ENCODE data around the gene MOV10. TPM values are rescaled to one million over a fixed set of nuclear protein-coding genes. Genes with fewer than 3 reads are reported as not detected.
A peak's percentile ranks its signal among the peaks of the same experiment; 100 is the strongest.

MOV10 gene
- total and polyA plus RNA-seq, 2 of the 8 experiments (the other 6 are each of a cell fraction or from before 2014, with no cell fraction given) = 57.3 to 109 TPM

DNA sequence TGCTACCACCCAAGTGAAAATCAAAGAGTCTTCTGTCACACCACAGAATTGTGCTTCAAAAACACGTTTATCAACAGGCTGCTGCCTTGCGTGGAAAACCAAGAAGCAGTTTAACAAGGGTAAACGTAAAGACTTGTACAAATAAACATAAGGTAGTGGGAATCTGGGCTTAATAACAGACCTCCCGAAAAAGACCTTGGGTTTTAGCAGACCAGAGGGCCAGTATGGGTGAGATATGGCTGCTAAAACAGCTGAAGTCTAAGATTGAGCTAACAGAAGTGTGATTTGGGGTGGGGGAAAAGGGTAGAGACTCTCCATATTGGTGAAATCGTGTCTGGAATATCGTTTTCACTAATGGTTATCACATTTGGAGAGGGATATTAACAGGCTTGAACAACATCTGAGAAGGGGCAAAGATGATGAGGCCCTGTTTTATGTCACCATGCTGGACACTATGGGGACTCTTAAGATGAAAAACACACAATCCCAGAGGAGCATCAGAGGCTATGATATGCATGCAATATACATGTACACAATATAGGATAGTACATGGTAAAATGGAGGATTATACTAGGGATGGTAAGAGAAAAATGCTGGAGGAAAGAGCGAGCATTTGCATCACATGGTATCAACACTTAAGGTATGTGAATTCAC, 1.4 kb downstream of the MOV10 start:
- Histone ChIP-seq H2BK15ac (ENCODE audit: low read length) (0 out of 2 replicates have a peak overlapping the region, but pooled peaks have one; percentile 63), H2BK12ac (ENCODE audit: low read depth, low read length) (0 out of 2 replicates have a peak overlapping the region, but pooled peaks have one; percentile 51), H3K56ac (replicated peaks; ENCODE audit: insufficient read length, low read depth, low read length) (no peak overlapping the region), H3K18ac (ENCODE audit: extremely low read depth, low read length) (peak overlapping the region; percentile 41), H3K4me3 (ENCODE audit: extremely low read depth in 1 of 4, insufficient read depth in 2 of 4, low read depth in 3 of 4, low read length in 4 of 4) (peak overlapping the region; percentile 85 to 92 (median 90)), H3K14ac (ENCODE audit: insufficient read length) (no peak overlapping the region), H3K27me3 (replicated peaks in 1 of 4; ENCODE audit: control insufficient read depth in 3 of 4, extremely low read depth in 1 of 4, insufficient read depth in 3 of 4, low read length in 3 of 4) (peaks cover 0 to 2% (median 0%) of the 10 kb centered on the region in 4 experiments; a peak in 2 of 7 replicates), H3K23ac (ENCODE audit: insufficient read length) (no peak overlapping the region), H3K4me1 (replicated peaks in 1 of 4; ENCODE audit: control insufficient read depth in 3 of 4, insufficient read depth in 4 of 4, low read length in 3 of 4) (peaks cover 2 to 14% (median 10%) of the 10 kb centered on the region in 4 experiments; a peak in 5 of 7 replicates), H2BK120ac (replicated peaks; ENCODE audit: low read depth, low read length) (no peak overlapping the region), H3K4me2 (ENCODE audit: insufficient read depth in 1 of 2, low read depth in 2 of 2, low read length in 2 of 2) (peak overlapping the region; percentile 74 to 92), H2BK5ac (ENCODE audit: low read depth, low read length) (no peak overlapping the region), H3K27ac (ENCODE audit: low read depth, low read length) (no peak overlapping the region), H3K4ac (replicated peaks; ENCODE audit: insufficient read length, low read depth, low read length) (no peak overlapping the region), H3K36me3 (ENCODE audit: control insufficient read depth in 2 of 4, insufficient read depth in 4 of 4, low read length in 3 of 4) (peaks cover 0 to 4% (median 0%) of the 10 kb centered on the region in 4 experiments; a peak in 1 of 8 replicates), H4K20me1 (replicated peaks in 1 of 2; ENCODE audit: control insufficient read depth in 1 of 2, insufficient read depth in 2 of 2, low read length in 2 of 2) (peaks cover 0 to 5% of the 10 kb centered on the region in 2 experiments), H3K9ac (replicated peaks in 1 of 4; ENCODE audit: extremely low read depth in 1 of 4, low read depth in 3 of 4, low read length in 3 of 4) (peak overlapping the region; percentile 71 to 94 (median 86)), H4K91ac (replicated peaks; ENCODE audit: insufficient read length, low read length) (peak overlapping the region; percentile 25), H3K9me3 (ENCODE audit: insufficient read depth in 2 of 2, low read depth in 1 of 2, low read length in 1 of 2) (no peaks in the 10 kb centered on the region), H2BK20ac (ENCODE audit: low read length) (peak overlapping the region; percentile 10; the same call in 1 of the 2 replicates), H3K79me1 (ENCODE audit: low read depth, low read length) (no peaks in the 10 kb centered on the region), H4K5ac (ENCODE audit: insufficient read length, low read depth, low read length) (peak overlapping the region; percentile 58), H2AFZ (ENCODE audit: low read length) (0 out of 2 replicates have a peak overlapping the region, but pooled peaks have one; percentile 48), H4K8ac (ENCODE audit: extremely low read depth, insufficient read depth, low read length) (peak overlapping the region; percentile 66; the same call in 1 of the 2 replicates), H3K23me2 (ENCODE audit: low read depth, low read length) (peaks cover 10% of the 10 kb centered on the region; the same call in 1 of the 2 replicates), H3K79me2 (ENCODE audit: control insufficient read depth in 1 of 2, insufficient read depth in 2 of 2, low read length in 2 of 2) (peaks cover 0 to 35% of the 10 kb centered on the region in 2 experiments; a peak in 3 of 4 replicates), H2AK5ac (ENCODE audit: low read depth, low read length) (peak overlapping the region; percentile 92; the same call in 1 of the 2 replicates)
- FAIRE-seq (no peak), DNase-seq (ENCODE audit: low read depth in 1 of 2, low spot score in 2 of 2) (no peak)
- CTCF ChIA-PET (ENCODE audit: partially characterized antibody) = interaction anchor here (2.1 to 6.3 kb wide), 3 partner anchors 25 to 58 kb away, joined by 9 to 63 read pairs (median 13); partner anchors contain the start of gene ST7L
- WGBS, 2 experiments (ENCODE audit: extremely low coverage in 1 of 2, insufficient coverage in 1 of 2, insufficient read length in 1 of 2, insufficient replicate concordance in 2 of 2, low coverage in 1 of 2, low lambda C conversion rate in 2 of 2, missing lambda C conversion rate in 1 of 2) = 61% methylated on average over 7 of the region's 7 CpGs; no CpG with 5 or more reads in 1 of the 2 experiments
- POLR2A ChIA-PET (ENCODE audit: partially characterized antibody) = interaction anchor here (1.2 to 6.1 kb wide), 13 partner anchors 12 to 397 kb away, joined by 3 to 76 read pairs (median 9); partner anchors contain the start of genes LRIG2, PPM1J and RHOC
- TF ChIP-seq CHD1 (IDR thresholded peaks at IDR 0.05; ENCODE audit: low read depth, low read length) = no peak
- no peak for TF ChIP-seq JUN (IDR thresholded peaks at IDR 0.05; ENCODE audit: low read depth, low read length)
- TF ChIP-seq TAF7 (optimal IDR thresholded peaks at IDR 0.05; ENCODE audit: borderline replicate concordance, low read depth, low read length) = no peak
- TF ChIP-seq, protein P1, sequence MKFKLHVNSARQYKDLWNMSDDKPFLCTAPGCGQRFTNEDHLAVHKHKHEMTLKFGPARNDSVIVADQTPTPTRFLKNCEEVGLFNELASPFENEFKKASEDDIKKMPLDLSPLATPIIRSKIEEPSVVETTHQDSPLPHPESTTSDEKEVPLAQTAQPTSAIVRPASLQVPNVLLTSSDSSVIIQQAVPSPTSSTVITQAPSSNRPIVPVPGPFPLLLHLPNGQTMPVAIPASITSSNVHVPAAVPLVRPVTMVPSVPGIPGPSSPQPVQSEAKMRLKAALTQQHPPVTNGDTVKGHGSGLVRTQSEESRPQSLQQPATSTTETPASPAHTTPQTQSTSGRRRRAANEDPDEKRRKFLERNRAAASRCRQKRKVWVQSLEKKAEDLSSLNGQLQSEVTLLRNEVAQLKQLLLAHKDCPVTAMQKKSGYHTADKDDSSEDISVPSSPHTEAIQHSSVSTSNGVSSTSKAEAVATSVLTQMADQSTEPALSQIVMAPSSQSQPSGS (IDR thresholded peaks at IDR 0.05; ENCODE audit: low read length) = no peak
- TF ChIP-seq, protein P2, sequence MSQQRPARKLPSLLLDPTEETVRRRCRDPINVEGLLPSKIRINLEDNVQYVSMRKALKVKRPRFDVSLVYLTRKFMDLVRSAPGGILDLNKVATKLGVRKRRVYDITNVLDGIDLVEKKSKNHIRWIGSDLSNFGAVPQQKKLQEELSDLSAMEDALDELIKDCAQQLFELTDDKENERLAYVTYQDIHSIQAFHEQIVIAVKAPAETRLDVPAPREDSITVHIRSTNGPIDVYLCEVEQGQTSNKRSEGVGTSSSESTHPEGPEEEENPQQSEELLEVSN (IDR thresholded peaks at IDR 0.05) = no peak
- TF ChIP-seq YY1 (IDR thresholded peaks at IDR 0.05; ENCODE audit: low read depth, low read length) = no peak
- no peak for TF ChIP-seq TCF12 (IDR thresholded peaks at IDR 0.05; ENCODE audit: low read depth, low read length)
- TF ChIP-seq NRF1 (IDR thresholded peaks at IDR 0.05; ENCODE audit: low read depth, low read length) = no peak
- TF ChIP-seq ZNF274 (IDR thresholded peaks at IDR 0.05; ENCODE audit: borderline replicate concordance, extremely low read depth, low read length) = no peak
